Parathyroid adenoma (tissue), 2 donors: ENCODE measurements around the gene OPCML.

Source experiments
- H2AFZ ChIP-seq: fragments of 300-600 bp; sonication (generic); one replicate; pipeline ENCODE4 v1.7.0; 2017; ENCODE audit warnings: antibody characterized with exemption, mild to moderate bottlenecking
- H3K27ac ChIP-seq: fragments of 300-600 bp; sonication (generic); one replicate; pipeline ENCODE4 v1.7.0; 2017
- H3K27me3 ChIP-seq: fragments of 300-600 bp; sonication (generic); one replicate; pipeline ENCODE4 v1.7.0; 2017; ENCODE audit warnings: low read length; ENCODE audit not compliant: control insufficient read depth, insufficient read depth
- H3K36me3 ChIP-seq: fragments of 300-600 bp; sonication (generic); one replicate; pipeline ENCODE4 v1.7.0; 2017; ENCODE audit warnings: low read length; ENCODE audit not compliant: control insufficient read depth, insufficient read depth
- H3K4me1 ChIP-seq: fragments of 300-600 bp; sonication (generic); one replicate; pipeline ENCODE4 v1.7.0; 2017; ENCODE audit warnings: control low read depth
- H3K4me2 ChIP-seq: fragments of 300-600 bp; sonication (generic); one replicate; pipeline ENCODE4 v1.7.0; 2017; ENCODE audit warnings: low read length
- H3K4me3 ChIP-seq: fragments of 300-600 bp; sonication (generic); one replicate; pipeline ENCODE4 v1.7.0; 2017; ENCODE audit warnings: low read depth, low read length
- H3K79me2 ChIP-seq: fragments of 300-600 bp; sonication (generic); one replicate; pipeline ENCODE4 v1.7.0; 2017; ENCODE audit warnings: control low read depth
- H3K9ac ChIP-seq: fragments of 300-600 bp; sonication (generic); one replicate; pipeline ENCODE4 v1.7.0; 2017; ENCODE audit warnings: mild to moderate bottlenecking
- H3K9me3 ChIP-seq: fragments of 300-600 bp; sonication (generic); one replicate; pipeline ENCODE4 v1.7.0; 2017; ENCODE audit warnings: low read length; ENCODE audit not compliant: control insufficient read depth
- CTCF ChIP-seq: fragments of 300-600 bp; sonication (generic); IDR thresholded peaks from one replicate; pipeline ENCODE4 v1.7.0; 2017; ENCODE audit warnings: antibody characterized with exemption, mild to moderate bottlenecking
- donor health status: primary hyperparathyroidism.

The OPCML gene

GRCh38 chr11:132734217-132734616 is 798.1 kb downstream of the OPCML start:
- Histone ChIP-seq H3K79me2 (no peaks in the 10 kb centered on the region), H3K36me3 (no peaks in the 10 kb centered on the region), H3K9ac (no peak overlapping the region), H3K4me1 (no peaks in the 10 kb centered on the region), H2AFZ (no peak overlapping the region), H3K27me3 (no peaks in the 10 kb centered on the region), H3K4me3 (no peak overlapping the region), H3K9me3 (no peaks in the 10 kb centered on the region), H3K4me2 (no peak overlapping the region), H3K27ac (no peak overlapping the region)
- no peak for TF ChIP-seq CTCF

GRCh38 chr11:132728026-132728425 is 804.3 kb downstream of the OPCML start:
- Histone ChIP-seq H3K36me3 (no peaks in the 10 kb centered on the region), H3K4me2 (no peak overlapping the region), H3K27ac (no peak overlapping the region), H3K9me3 (no peaks in the 10 kb centered on the region), H3K4me3 (no peak overlapping the region), H3K79me2 (no peaks in the 10 kb centered on the region), H3K9ac (no peak overlapping the region), H2AFZ (no peak overlapping the region), H3K4me1 (no peaks in the 10 kb centered on the region), H3K27me3 (no peaks in the 10 kb centered on the region)
- TF ChIP-seq CTCF = no peak

GRCh38 chr11:132721526-132721925 is 810.8 kb downstream of the OPCML start:
- TF ChIP-seq CTCF = no peak
- Histone ChIP-seq H3K9me3 (no peaks in the 10 kb centered on the region), H3K27me3 (no peaks in the 10 kb centered on the region), H3K27ac (no peak overlapping the region), H3K4me3 (no peak overlapping the region), H3K4me2 (no peak overlapping the region), H2AFZ (no peak overlapping the region), H3K9ac (no peak overlapping the region), H3K79me2 (no peaks in the 10 kb centered on the region), H3K36me3 (no peaks in the 10 kb centered on the region), H3K4me1 (no peaks in the 10 kb centered on the region)

GRCh38 chr11:132719684-132720083 is 812.6 kb downstream of the OPCML start:
- Histone ChIP-seq H3K36me3 (no peaks in the 10 kb centered on the region), H3K79me2 (no peaks in the 10 kb centered on the region), H3K4me2 (no peak overlapping the region), H3K9me3 (no peaks in the 10 kb centered on the region), H3K27me3 (no peaks in the 10 kb centered on the region), H3K4me1 (peaks cover under 1% of the 10 kb centered on the region), H3K27ac (no peak overlapping the region), H2AFZ (no peak overlapping the region), H3K4me3 (no peak overlapping the region), H3K9ac (no peak overlapping the region)
- TF ChIP-seq CTCF = no peak
